K562 (cell line): ENCODE measurements around the gene CEP350. TPM values are rescaled to one million over a fixed set of nuclear protein-coding genes. Genes with fewer than 3 reads are reported as not detected.
A peak's percentile ranks its signal among the peaks of the same experiment; 100 is the strongest.

Experiments used
- ATAC-seq: fragments of 200-7000 bp; cut with Tn5 transposase; 3 replicates; pipeline ENCODE4 v1.9.1; 2020; ENCODE audit warnings: moderate library complexity
- BruUV-seq: library from RNA; stranded (reverse); fragments of 400-500 nt; replicated peaks from 2 replicates; lab custom pipeline; 2021; lab: Mats Ljungman, UMichigan
- CTCF ChIA-PET: fragments of 300-600 bp; formaldehyde crosslinking; extraction: SDS; loops from one replicate; lab custom pipeline; 2021; ENCODE audit warnings: low intra/inter-chr PET ratio; lab: Yijun Ruan, JAX
- POLR2A ChIA-PET: fragments of 300-600, 350-650 bp; sonication (Branson Sonifier 250); formaldehyde crosslinking; extraction: SDS; loops from one replicate; lab custom pipeline; 2021; ENCODE audit warnings: antibody characterized with exemption, inconsistent platforms; lab: Yijun Ruan, JAX
- DNase-seq, 4 experiments: peaks; one replicate each; pipeline versions ENCODE4 v3.0.0 to v3.0.0-alpha.2; 2011 to 2018; ENCODE audit warnings: low spot score in 3 of 4, mixed read lengths in 3 of 4; ENCODE audit errors: extremely low read depth in 1 of 4
- FAIRE-seq: peaks from 2 replicates; lab custom pipeline; 2011; peaks lifted over from hg19 to GRCh38; lab: Jason Lieb, UNC
- H2AFZ ChIP-seq: 2 replicates; pipeline ENCODE4 v1.6.0; 2011; ENCODE audit warnings: low read depth, low read length, control low read depth, inconsistent platforms
- H3K27ac ChIP-seq: fragments of 200-600 bp; 3 replicates; pipeline ENCODE4 v1.8.0; 2011; ENCODE audit warnings: low read depth, mild to moderate bottlenecking, control low read depth, inconsistent platforms, low read length, moderate library complexity, mixed read lengths; ENCODE audit errors: extremely low read depth
- H3K27me3 ChIP-seq, 2 experiments: fragments of 300-600 bp in 1 of 2; 2 replicates in 1 of 2; 3 replicates in 1 of 2; pipeline versions ENCODE4 v1.6.0 to v1.8.0; 2011; ENCODE audit warnings: inconsistent platforms in 2 of 2, low read length in 2 of 2, mild to moderate bottlenecking in 1 of 2, mixed read lengths in 1 of 2, moderate library complexity in 1 of 2; ENCODE audit not compliant: control insufficient read depth in 2 of 2, insufficient read depth in 2 of 2
- H3K36me3 ChIP-seq: fragments of 300-600 bp; 3 replicates; pipeline ENCODE4 v1.8.0; 2011; ENCODE audit warnings: mild to moderate bottlenecking, low read length, inconsistent platforms; ENCODE audit not compliant: control insufficient read depth, insufficient read depth
- H3K4me1 ChIP-seq, 2 experiments: fragments of 200-600 bp in 1 of 2; replicated peaks in 1 of 2; 2 replicates in 1 of 2; 3 replicates in 1 of 2; pipeline versions ENCODE4 v1.5.1 to v1.8.0; 2011; ENCODE audit warnings: inconsistent platforms in 2 of 2, low read length in 2 of 2, mild to moderate bottlenecking in 1 of 2, mixed read lengths in 1 of 2, moderate library complexity in 1 of 2; ENCODE audit not compliant: control insufficient read depth in 2 of 2, insufficient read depth in 2 of 2
- H3K4me2 ChIP-seq: 2 replicates; pipeline ENCODE4 v1.6.1; 2011; ENCODE audit warnings: low read length, control low read depth, inconsistent platforms, mixed read lengths; ENCODE audit not compliant: insufficient read depth
- H3K4me3 ChIP-seq: fragments of 200-600 bp; sonication (generic), shearing (Covaris generic); 2 replicates; pipeline ENCODE4 v1.5.1; 2016; ENCODE audit warnings: control low read depth, inconsistent platforms
- H3K79me2 ChIP-seq: fragments of 200-600 bp; 3 replicates; pipeline ENCODE4 v1.8.0; 2011; ENCODE audit warnings: low read length, inconsistent platforms; ENCODE audit not compliant: control insufficient read depth, insufficient read depth
- H3K9ac ChIP-seq, 2 experiments: 2 replicates each; pipeline versions ENCODE4 v1.6.0 to v1.6.1; 2011; ENCODE audit warnings: low read depth in 2 of 2, low read length in 2 of 2, control low read depth in 1 of 2, inconsistent platforms in 1 of 2, mild to moderate bottlenecking in 1 of 2, mixed read lengths in 1 of 2; ENCODE audit not compliant: insufficient read depth in 1 of 2
- H3K9me1 ChIP-seq: one replicate; pipeline ENCODE4 v1.6.0; 2011; ENCODE audit warnings: inconsistent platforms, mild to moderate bottlenecking, low read length, moderate library complexity; ENCODE audit not compliant: control insufficient read depth, insufficient read depth
- H3K9me3 ChIP-seq: replicated peaks from 2 replicates; pipeline ENCODE4 v1.5.1; 2011; ENCODE audit warnings: low read depth, low read length, inconsistent platforms; ENCODE audit not compliant: control insufficient read depth, insufficient read depth
- H4K20me1 ChIP-seq: replicated peaks from 2 replicates; pipeline ENCODE4 v1.6.1; 2011; ENCODE audit warnings: low read length, inconsistent platforms, mixed read lengths; ENCODE audit not compliant: control insufficient read depth, insufficient read depth
- ADNP ChIP-seq: fragments of 200-800 bp; sonication (Bioruptor generic); IDR thresholded peaks from 2 replicates; pipeline ENCODE4 v1.6.1; 2016; ENCODE audit warnings: missing genetic modification characterization, missing compliant biosample characterization
- DPF2 ChIP-seq: fragments of 450-650 bp; IDR thresholded peaks from 2 replicates; pipeline ENCODE4 v1.6.1; 2016
- FOXA3 ChIP-seq, 2 experiments: fragments of 450-650 bp in 1 of 2; sonication (generic) in 1 of 2; formaldehyde crosslinking; IDR thresholded peaks in 1 of 2; conservative IDR thresholded peaks in 1 of 2; 2 replicates each; pipeline versions ENCODE4 v1.4.0 to v1.8.0; 2020 to 2022; ENCODE audit warnings: mild to moderate bottlenecking in 2 of 2, missing genetic modification reagents in 1 of 2
- NR3C1 ChIP-seq: sonication (generic); formaldehyde crosslinking; IDR thresholded peaks from 2 replicates; pipeline ENCODE4 v1.8.1; 2022; ENCODE audit warnings: missing genetic modification reagents
- SMAD2 ChIP-seq: fragments of 150-350 bp; IDR thresholded peaks from 2 replicates; pipeline ENCODE4 v1.6.1; 2014; ENCODE audit warnings: low read depth, mild to moderate bottlenecking, low read length
- ZNF57 ChIP-seq: fragments of 450-650 bp; formaldehyde crosslinking; IDR thresholded peaks from 2 replicates; pipeline ENCODE4 v1.4.0; 2020; ENCODE audit warnings: mild to moderate bottlenecking, moderate library complexity
- WGBS: fragments of 100-300 bp; shearing (Covaris generic); methylation state at CpG from one replicate; pipeline ENCODE4 v1.1.6; 2016; ENCODE audit warnings: low coverage, mixed read lengths; ENCODE audit not compliant: insufficient coverage; ENCODE audit errors: missing lambda C conversion rate; 5-methylcytosine and 5-hydroxymethylcytosine counted together
- in situ Hi-C: fragments of 300-500 bp; cut with MboI; formaldehyde crosslinking; loops from 4 replicates; pipeline ENCODE4 v1.15.0; 2018; ENCODE audit warnings: inconsistent platforms, mixed read lengths
- intact Hi-C: fragments of 100-400 bp; cut with micrococcal nuclease; formaldehyde crosslinking; loops from 2 replicates; pipeline ENCODE4 v1.14.2; 2022
- polyA plus RNA-seq, 8 experiments: library from polyadenylated mRNA; depleted of rRNA in 4 of 8; stranded (reverse) in 5 of 8; unstranded in 3 of 8; fragments of >200 nt; fragmentation: Nextera tagmentation in 2 of 8; fragmentation: Illumina TruSeq in 1 of 8; extraction: Ambion mirVana in 2 of 8; extraction: Trizol in 1 of 8; gene quantifications; 2 replicates each; pipeline versions ENCODE4 v1.2.1 to v1.2.3, GENCODE V29; 2011 to 2014; ENCODE audit warnings: inconsistent platforms in 1 of 8, missing spikeins in 1 of 8
- total RNA-seq, 7 experiments: library from RNA; depleted of rRNA in 6 of 7; stranded (reverse); fragments of >200 nt in 6 of 7; fragmentation: Illumina TruSeq in 2 of 7; extraction: Trizol in 2 of 7; gene quantifications; 2 replicates each; pipeline versions ENCODE4 v1.2.1 to v1.2.3, GENCODE V29; 2011 to 2021; ENCODE audit warnings: low replicate concordance in 1 of 7
- TF ChIP-seq, protein P1 (sequence below), 2 experiments: fragments of 450-650 bp in 1 of 2; sonication (generic) in 1 of 2; formaldehyde crosslinking; conservative IDR thresholded peaks; 2 replicates each; pipeline versions ENCODE4 v1.4.0 to v1.8.1; 2020 to 2022; ENCODE audit warnings: mild to moderate bottlenecking in 1 of 2, missing genetic modification reagents in 1 of 2
- TF ChIP-seq, protein P2 (sequence below): sonication (generic); IDR thresholded peaks from 2 replicates; pipeline ENCODE4 v1.6.1; 2016

Gene CEP350
- total and polyA plus RNA-seq, 9 of the 15 experiments (the other 6 are each of a cell fraction or from before 2014, with no cell fraction given) = 8.3 to 64.3 (median 28.0) TPM

DNA sequence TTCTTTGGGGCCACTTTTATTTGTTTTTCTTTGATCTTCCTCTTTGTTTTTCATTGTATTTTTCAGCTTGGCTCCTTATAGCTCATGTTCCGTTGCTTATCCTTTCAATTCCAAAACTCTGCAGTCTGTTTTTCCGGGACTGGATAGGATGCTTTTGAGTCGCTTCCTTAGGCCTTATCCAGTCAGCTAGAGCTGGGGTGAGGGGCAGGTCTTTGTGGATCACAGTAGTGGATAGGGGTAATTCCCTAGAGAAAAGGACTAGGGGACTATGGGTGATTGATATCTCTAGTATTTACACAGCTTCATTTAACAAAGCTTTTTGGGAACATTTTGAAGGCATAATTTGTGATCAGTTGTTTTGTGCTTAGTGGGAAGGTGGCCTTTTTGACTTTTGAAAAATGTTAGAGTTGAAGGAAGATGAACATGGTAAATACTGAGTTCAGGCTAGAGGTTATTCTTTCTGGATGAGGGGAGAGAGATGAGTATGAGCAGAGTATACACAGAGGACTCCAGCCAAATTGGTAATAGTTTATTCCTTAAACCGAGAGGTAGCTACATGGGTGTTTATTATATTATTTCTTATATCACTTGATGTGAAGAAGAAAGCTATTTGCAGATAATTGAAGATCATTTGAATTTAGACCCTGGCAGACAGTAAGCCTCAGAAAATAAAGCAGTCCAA, 22.5 kb downstream of the CEP350 start:
- FAIRE-seq (no peak), ATAC-seq (peak; percentile 81), DNase-seq (peak in 1 of 4 experiments; percentile 44)
- intact Hi-C loops = no loop called here
- no peak overlapping the region for H2AFZ ChIP-seq
- no TSS peak for BruUV-seq
- H3K9ac ChIP-seq = no peak overlapping the region
- peak overlapping the region; percentile 43; the same call in 1 of the 3 replicates for H3K27ac ChIP-seq
- WGBS = 68% methylated on average over 4 of the region's 4 CpGs
- peaks cover 2% of the 10 kb centered on the region; the same call in 1 of the 2 replicates for H4K20me1 ChIP-seq
- H3K4me3 ChIP-seq = no peak overlapping the region
- no peaks in the 10 kb centered on the region for H3K27me3 ChIP-seq
- peaks cover 12 to 23% of the 10 kb centered on the region in 2 experiments; a peak in 4 of 5 replicates for H3K4me1 ChIP-seq
- ChIA-PET CTCF (no interaction called here), POLR2A (interaction anchor here (0.6 to 2.2 kb wide), 10 partner anchors 10 to 193 kb away, joined by 3 to 9 read pairs (median 4); partner anchors contain the start of gene TOR1AIP2)
- in situ Hi-C loops = no loop called here
- TF ChIP-seq DPF2 (0 out of 2 replicates have a peak, but pooled peaks have one; percentile 15), ZNF57 (CRISPR knock-in tag) (no peak), FOXA3 (CRISPR knock-in tag; conservative IDR thresholded peaks at IDR 0.05 in 1 of 2, IDR thresholded peaks at IDR 0.05 in 1 of 2) (0 out of 4 replicates have a peak, but pooled peaks of 1 of the 2 experiments have one; percentile 33), SMAD2 (no peak), ADNP (tag) (no peak), NR3C1 (CRISPR knock-in tag) (no peak)
- TF ChIP-seq, protein P1, sequence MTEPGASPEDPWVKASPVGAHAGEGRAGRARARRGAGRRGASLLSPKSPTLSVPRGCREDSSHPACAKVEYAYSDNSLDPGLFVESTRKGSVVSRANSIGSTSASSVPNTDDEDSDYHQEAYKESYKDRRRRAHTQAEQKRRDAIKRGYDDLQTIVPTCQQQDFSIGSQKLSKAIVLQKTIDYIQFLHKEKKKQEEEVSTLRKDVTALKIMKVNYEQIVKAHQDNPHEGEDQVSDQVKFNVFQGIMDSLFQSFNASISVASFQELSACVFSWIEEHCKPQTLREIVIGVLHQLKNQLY (CRISPR knock-in tag; conservative IDR thresholded peaks at IDR 0.05) = no peak
- TF ChIP-seq, protein P2, sequence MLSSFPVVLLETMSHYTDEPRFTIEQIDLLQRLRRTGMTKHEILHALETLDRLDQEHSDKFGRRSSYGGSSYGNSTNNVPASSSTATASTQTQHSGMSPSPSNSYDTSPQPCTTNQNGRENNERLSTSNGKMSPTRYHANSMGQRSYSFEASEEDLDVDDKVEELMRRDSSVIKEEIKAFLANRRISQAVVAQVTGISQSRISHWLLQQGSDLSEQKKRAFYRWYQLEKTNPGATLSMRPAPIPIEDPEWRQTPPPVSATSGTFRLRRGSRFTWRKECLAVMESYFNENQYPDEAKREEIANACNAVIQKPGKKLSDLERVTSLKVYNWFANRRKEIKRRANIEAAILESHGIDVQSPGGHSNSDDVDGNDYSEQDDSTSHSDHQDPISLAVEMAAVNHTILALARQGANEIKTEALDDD = peak; percentile 37; the same call in 1 of the 2 replicates
- no peaks in the 10 kb centered on the region for H3K9me3 ChIP-seq
- peaks cover 2% of the 10 kb centered on the region; the same call in 1 of the 3 replicates for H3K36me3 ChIP-seq
- no peaks in the 10 kb centered on the region for H3K9me1 ChIP-seq
- H3K4me2 ChIP-seq = no peak overlapping the region
- H3K79me2 ChIP-seq = peaks cover 93% of the 10 kb centered on the region
